ENCODE measurements around the gene FAM111B.
A peak's percentile ranks its signal among the peaks of the same experiment; 100 is the strongest.
"Not testable (repeated sequence)": the region's sequence is repeated elsewhere in the genome, so short reads cannot be mapped to it uniquely, and the experiment has no call there.

Gene FAM111B, protein sequence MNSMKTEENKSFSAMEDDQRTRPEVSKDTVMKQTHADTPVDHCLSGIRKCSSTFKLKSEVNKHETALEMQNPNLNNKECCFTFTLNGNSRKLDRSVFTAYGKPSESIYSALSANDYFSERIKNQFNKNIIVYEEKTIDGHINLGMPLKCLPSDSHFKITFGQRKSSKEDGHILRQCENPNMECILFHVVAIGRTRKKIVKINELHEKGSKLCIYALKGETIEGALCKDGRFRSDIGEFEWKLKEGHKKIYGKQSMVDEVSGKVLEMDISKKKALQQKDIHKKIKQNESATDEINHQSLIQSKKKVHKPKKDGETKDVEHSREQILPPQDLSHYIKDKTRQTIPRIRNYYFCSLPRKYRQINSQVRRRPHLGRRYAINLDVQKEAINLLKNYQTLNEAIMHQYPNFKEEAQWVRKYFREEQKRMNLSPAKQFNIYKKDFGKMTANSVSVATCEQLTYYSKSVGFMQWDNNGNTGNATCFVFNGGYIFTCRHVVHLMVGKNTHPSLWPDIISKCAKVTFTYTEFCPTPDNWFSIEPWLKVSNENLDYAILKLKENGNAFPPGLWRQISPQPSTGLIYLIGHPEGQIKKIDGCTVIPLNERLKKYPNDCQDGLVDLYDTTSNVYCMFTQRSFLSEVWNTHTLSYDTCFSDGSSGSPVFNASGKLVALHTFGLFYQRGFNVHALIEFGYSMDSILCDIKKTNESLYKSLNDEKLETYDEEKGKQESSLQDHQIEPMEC

DNA sequence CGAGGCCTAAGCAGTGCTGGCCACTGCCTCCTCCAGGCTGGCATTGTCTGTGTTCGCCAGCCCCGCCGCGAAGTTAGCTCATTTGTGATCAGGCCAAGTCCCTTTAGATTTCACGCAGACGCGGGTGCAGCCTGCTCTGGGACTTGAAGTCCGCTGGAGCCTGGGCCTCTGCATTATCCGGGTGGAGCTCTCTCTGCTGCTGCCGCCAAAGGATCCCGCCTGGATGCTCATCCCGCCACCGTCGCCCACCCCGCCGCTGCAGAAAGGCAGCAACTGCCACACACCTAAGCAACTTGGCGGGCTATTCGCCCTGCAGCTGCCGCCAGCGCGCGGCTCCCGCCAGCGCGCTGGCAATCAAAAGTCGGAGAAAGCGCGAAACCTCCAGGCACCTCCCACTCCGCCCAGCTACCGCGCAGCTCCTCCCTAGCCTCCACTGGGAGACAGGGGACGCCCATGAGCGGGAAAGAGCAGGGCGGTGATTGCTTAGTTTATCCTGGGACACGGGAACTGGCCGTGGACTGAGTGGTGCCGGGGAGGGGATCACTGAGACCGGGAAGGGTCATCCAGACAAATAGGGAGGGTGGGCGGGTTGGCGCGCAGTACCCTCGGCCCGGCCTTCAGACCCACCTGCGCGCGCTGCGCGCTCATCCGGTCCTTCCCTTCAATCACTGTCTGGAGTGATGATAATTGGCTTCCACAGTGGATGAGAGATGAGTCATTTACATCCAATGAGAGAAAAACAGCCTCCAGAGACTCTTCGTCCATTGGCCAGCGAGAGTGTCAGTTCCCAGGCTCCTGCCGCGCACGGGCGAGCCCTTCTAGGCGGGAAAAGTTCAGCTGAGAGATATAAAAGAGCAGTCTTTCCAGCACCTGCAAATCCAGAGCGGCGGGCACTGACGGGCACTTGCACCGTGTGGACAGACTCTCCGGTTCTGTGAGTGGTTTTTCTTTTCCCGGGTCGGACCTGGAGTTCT, at the start of gene FAM111B:
Gene FAM111B, plus strand, starts transcription at position 875 of the 974 bp plus-strand sequence. CDS start 2,389 bp downstream, outside the sequence.
- Histone ChIP-seq H3K9me3 (ENCODE audit: insufficient read depth, low read length) (no peaks in the 10 kb centered on the region), H3K4me1 (ENCODE audit: low read length) (peaks cover 37% of the 10 kb centered on the region), H2AFZ (ENCODE audit: low read depth, low read length) (peak within 1 kb of the TSS; percentile 56), H3K9ac (ENCODE audit: low read length) (peak within 1 kb of the TSS; percentile 52), H3K27ac (ENCODE audit: low read length) (no peak within 1 kb of the TSS), H3K36me3 (replicated peaks; ENCODE audit: low read depth, low read length) (no peaks in the 10 kb centered on the region), H3K4me3 (ENCODE audit: low read length) (peak within 1 kb of the TSS; percentile 71), H3K4me2 (ENCODE audit: low read length) (peak within 1 kb of the TSS; percentile 86), H3K79me2 (ENCODE audit: low read length) (no peaks in the 10 kb centered on the region), H3K27me3 (ENCODE audit: low read depth, low read length) (no peaks in the 10 kb centered on the region), H4K20me1 (ENCODE audit: insufficient read depth, low read length) (no peaks in the 10 kb centered on the region)
- no peak for TF ChIP-seq EZH2phosphoT487 (IDR thresholded peaks at IDR 0.05; ENCODE audit: low read depth)
- TF ChIP-seq, protein P1, sequence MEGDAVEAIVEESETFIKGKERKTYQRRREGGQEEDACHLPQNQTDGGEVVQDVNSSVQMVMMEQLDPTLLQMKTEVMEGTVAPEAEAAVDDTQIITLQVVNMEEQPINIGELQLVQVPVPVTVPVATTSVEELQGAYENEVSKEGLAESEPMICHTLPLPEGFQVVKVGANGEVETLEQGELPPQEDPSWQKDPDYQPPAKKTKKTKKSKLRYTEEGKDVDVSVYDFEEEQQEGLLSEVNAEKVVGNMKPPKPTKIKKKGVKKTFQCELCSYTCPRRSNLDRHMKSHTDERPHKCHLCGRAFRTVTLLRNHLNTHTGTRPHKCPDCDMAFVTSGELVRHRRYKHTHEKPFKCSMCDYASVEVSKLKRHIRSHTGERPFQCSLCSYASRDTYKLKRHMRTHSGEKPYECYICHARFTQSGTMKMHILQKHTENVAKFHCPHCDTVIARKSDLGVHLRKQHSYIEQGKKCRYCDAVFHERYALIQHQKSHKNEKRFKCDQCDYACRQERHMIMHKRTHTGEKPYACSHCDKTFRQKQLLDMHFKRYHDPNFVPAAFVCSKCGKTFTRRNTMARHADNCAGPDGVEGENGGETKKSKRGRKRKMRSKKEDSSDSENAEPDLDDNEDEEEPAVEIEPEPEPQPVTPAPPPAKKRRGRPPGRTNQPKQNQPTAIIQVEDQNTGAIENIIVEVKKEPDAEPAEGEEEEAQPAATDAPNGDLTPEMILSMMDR (IDR thresholded peaks at IDR 0.05; ENCODE audit: low read depth, low read length) = no peak

DNA sequence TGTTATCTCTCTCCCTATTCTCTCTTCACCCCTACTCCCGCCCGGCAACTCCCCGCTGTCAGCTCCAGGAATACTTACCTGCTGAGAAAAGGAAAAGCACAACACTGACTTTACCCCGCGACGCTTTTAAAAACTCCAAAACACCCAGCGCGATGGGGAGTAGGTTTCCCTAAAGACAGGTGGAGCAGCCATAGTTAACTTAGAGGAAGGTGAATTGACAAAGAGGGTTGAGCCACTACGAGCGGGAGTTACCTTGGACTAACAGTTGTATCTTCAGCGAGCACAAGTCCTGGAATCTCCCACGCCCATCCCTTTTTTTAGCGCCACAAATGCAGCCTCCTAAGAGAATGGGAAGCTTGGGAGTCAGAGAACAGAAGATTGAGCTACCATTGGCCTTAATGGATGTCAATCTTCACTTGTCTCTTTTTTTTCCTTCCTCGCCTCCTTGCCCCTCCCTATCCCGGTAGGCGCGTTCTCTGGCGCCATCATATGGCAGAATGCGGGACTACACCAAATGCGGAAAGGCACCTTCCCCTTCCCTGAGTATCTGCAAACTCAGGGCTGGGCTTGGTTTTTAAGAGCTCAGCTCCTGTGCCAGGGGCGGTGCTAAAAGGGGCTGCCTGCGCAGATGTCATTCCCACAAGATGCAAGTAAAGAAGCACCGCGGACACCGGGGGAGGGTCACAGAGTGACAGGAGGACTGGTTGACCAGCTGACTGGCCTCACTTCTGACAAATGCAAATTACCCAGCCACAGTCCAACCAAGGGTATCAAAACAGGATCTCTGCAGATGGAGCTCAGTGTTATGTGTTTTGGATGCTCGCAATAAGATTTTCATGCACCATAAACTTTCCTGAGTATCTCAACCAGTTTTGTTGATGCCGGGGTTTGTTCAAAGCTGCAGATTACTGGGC, 48.7 kb upstream of the FAM111B start:
- not testable (repeated sequence) for H3K36me3 ChIP-seq (replicated peaks; ENCODE audit: low read depth, low read length); H4K20me1 ChIP-seq (ENCODE audit: insufficient read depth, low read length); H3K4me1 ChIP-seq (ENCODE audit: low read length); H3K79me2 ChIP-seq (ENCODE audit: low read length); H3K27ac ChIP-seq (ENCODE audit: low read length); H3K9me3 ChIP-seq (ENCODE audit: insufficient read depth, low read length)
- peak overlapping the region; percentile 39 for H3K9ac ChIP-seq (ENCODE audit: low read length)
- H3K27me3 ChIP-seq (ENCODE audit: low read depth, low read length) = peaks cover 13% of the 10 kb centered on the region
- peak overlapping the region; percentile 95 for H2AFZ ChIP-seq (ENCODE audit: low read depth, low read length)
- peak overlapping the region; percentile 79 for H3K4me3 ChIP-seq (ENCODE audit: low read length)
- peak overlapping the region; percentile 89 for H3K4me2 ChIP-seq (ENCODE audit: low read length)
- TF ChIP-seq, protein P1 (IDR thresholded peaks at IDR 0.05; ENCODE audit: low read depth, low read length) = peak; percentile 94

DNA sequence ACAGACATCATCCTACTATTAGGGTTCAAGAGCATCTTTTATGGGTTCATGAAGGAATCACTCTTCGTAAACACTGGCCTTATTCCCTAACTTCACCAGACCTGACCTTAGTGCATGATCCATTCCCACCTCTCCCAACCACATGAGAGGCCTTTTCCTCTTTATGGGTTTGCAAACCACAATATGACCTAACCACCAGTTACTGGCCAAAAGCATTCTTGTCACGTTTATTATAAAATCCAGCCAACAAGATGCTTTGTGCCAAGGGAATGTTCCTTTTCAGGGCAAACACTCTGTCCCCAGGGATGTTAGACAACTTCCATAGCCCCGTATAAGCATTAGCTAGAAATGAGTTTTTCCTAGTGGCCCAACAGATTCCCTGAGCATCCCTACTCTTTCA, 46.9 kb upstream of the FAM111B start:
- H3K36me3 ChIP-seq (replicated peaks; ENCODE audit: low read depth, low read length); H3K9ac ChIP-seq (ENCODE audit: low read length); H3K9me3 ChIP-seq (ENCODE audit: insufficient read depth, low read length); H3K4me2 ChIP-seq (ENCODE audit: low read length); H3K4me3 ChIP-seq (ENCODE audit: low read length); H4K20me1 ChIP-seq (ENCODE audit: insufficient read depth, low read length); H3K79me2 ChIP-seq (ENCODE audit: low read length); H2AFZ ChIP-seq (ENCODE audit: low read depth, low read length); H3K27ac ChIP-seq (ENCODE audit: low read length): not testable (repeated sequence)
- H3K27me3 ChIP-seq (ENCODE audit: low read depth, low read length) = peaks cover 27% of the 10 kb centered on the region
- H3K4me1 ChIP-seq (ENCODE audit: low read length) = peaks cover 19% of the 10 kb centered on the region

All from OCI-LY3 (cell line).